Right atrium auricular region (tissue), 2 donors: ENCODE measurements around the gene CABP4. TPM values are rescaled to one million over a fixed set of nuclear protein-coding genes. Genes with fewer than 3 reads are reported as not detected.

Source experiments
- DNase-seq: peaks from one replicate; pipeline ENCODE4 v3.0.0-alpha.2; 2019; ENCODE audit warnings: low spot score
- H3K27ac ChIP-seq, 2 donors: fragments of 200-600 bp; sonication (generic); 1 replicate in 1 of 2; 2 replicates in 1 of 2; pipeline ENCODE4 v1.5.1; 2016 to 2019
- H3K27me3 ChIP-seq, 2 donors: fragments of 200-600 bp; sonication (generic); one replicate each; pipeline versions ENCODE4 v1.5.1 to v1.6.0; 2017 to 2019
- H3K36me3 ChIP-seq: fragments of 200-600 bp; sonication (generic); one replicate; pipeline ENCODE4 v1.5.1; 2016
- H3K4me1 ChIP-seq, 2 donors: fragments of 200-600 bp; sonication (generic); one replicate each; pipeline versions ENCODE4 v1.5.1 to v1.6.0; 2017 to 2019
- H3K4me3 ChIP-seq, 2 donors: fragments of 200-600 bp; sonication (generic); 1 replicate in 1 of 2; 2 replicates in 1 of 2; pipeline ENCODE4 v1.5.1; 2017 to 2019; ENCODE audit warnings: mild to moderate bottlenecking in 1 of 2, moderate library complexity in 1 of 2
- H3K9me3 ChIP-seq, 2 donors: fragments of 200-600 bp; sonication (generic); one replicate each; pipeline ENCODE4 v1.5.1; 2019
- CTCF ChIP-seq, 2 donors: fragments of 200-600 bp; sonication (generic); IDR thresholded peaks; one replicate each; pipeline ENCODE4 v1.5.1; 2019; ENCODE audit warnings: antibody characterized with exemption in 2 of 2
- total RNA-seq, 2 donors: library from RNA; depleted of rRNA; stranded (reverse); fragments of >200 nt; gene quantifications; one replicate each; pipeline ENCODE4 v1.1.0, GENCODE V29; 2016

Gene CABP4
- total RNA-seq, 2 donors from 2014 or later: 1.3 TPM; not detected in 1

GRCh38 chr11:67504005-67504949, 49.1 kb downstream of the CABP4 start:
- Histone ChIP-seq H3K36me3 (peaks cover 23% of the 10 kb centered on the region), H3K9me3 (no peaks in the 10 kb centered on the region), H3K27me3 (no peaks in the 10 kb centered on the region), H3K4me3 (peak overlapping the region; percentile 74 to 77), H3K27ac (peak overlapping the region; percentile 99), H3K4me1 (peaks cover 0 to 54% of the 10 kb centered on the region in 2 donors)
- no peak for TF ChIP-seq CTCF (IDR thresholded peaks at IDR 0.05)
- DNase-seq: no peak

GRCh38 chr11:67504950-67505581, 49.9 kb downstream of the CABP4 start, which contains the start of gene PITPNM1:
Gene PITPNM1, minus strand, starts transcription at chr11:67505363. Its CDS starts 1,183 bp downstream, at chr11:67504180.
- peak; percentile 70 for DNase-seq

GRCh38 chr11:67505605-67506396, 50.6 kb downstream of the CABP4 start:
- peaks cover 0 to 54% of the 10 kb centered on the region in 2 donors for H3K4me1 ChIP-seq
- TF ChIP-seq CTCF (IDR thresholded peaks at IDR 0.05): peak; percentile 93 to 99
- H3K36me3 ChIP-seq: peaks cover 23% of the 10 kb centered on the region

More at GRCh38 chr11:67504950-67505581, 49.9 kb downstream of the CABP4 start, which contains the start of gene PITPNM1:
- Histone ChIP-seq H3K4me1 (peaks cover 0 to 54% of the 10 kb centered on the region in 2 donors), H3K27ac (peak within 1 kb of the TSS; percentile 99), H3K27me3 (no peaks in the 10 kb centered on the region), H3K4me3 (peak within 1 kb of the TSS; percentile 74 to 77), H3K9me3 (no peaks in the 10 kb centered on the region), H3K36me3 (peaks cover 23% of the 10 kb centered on the region)
- TF ChIP-seq CTCF (IDR thresholded peaks at IDR 0.05): no peak

GRCh38 chr11:67506426-67507051, 51.4 kb downstream of the CABP4 start:
- peaks cover 18% of the 10 kb centered on the region for H3K36me3 ChIP-seq
- peak in 1 of 2 donors; percentile 45 for TF ChIP-seq CTCF (IDR thresholded peaks at IDR 0.05)
- no peaks in the 10 kb centered on the region for H3K27me3 ChIP-seq
- DNase-seq: no peak
- peak overlapping the region; percentile 99 for H3K27ac ChIP-seq
- H3K4me3 ChIP-seq: no peak overlapping the region
- H3K4me1 ChIP-seq: peaks cover 0 to 54% of the 10 kb centered on the region in 2 donors
- no peaks in the 10 kb centered on the region for H3K9me3 ChIP-seq

More at GRCh38 chr11:67505605-67506396, 50.6 kb downstream of the CABP4 start:
- DNase-seq: peak; percentile 91
- Histone ChIP-seq H3K4me3 (peak overlapping the region; percentile 74 to 77), H3K27me3 (no peaks in the 10 kb centered on the region), H3K9me3 (no peaks in the 10 kb centered on the region), H3K27ac (peak overlapping the region; percentile 99)
